Stimulated activated naive CD8-positive, alpha-beta T cell treated with anti-CD3 and anti-CD28 coated beads, Interleukin-15, Interleukin-2, amounts not matched to agents 100 U/mL and 50 U/mL, for 24 hours (primary cell): ENCODE measurements around the gene EXOSC3.
A peak's percentile ranks its signal among the peaks of the same experiment; 100 is the strongest.
"Not testable (repeated sequence)": the region's sequence is repeated elsewhere in the genome, so short reads cannot be mapped to it uniquely, and the experiment has no call there.

Experiments
- ATAC-seq: fragments of 150-1000 bp; cut with Tn5 transposase; one replicate; pipeline ENCODE4 v1.10.0; 2021
- DNase-seq: peaks from one replicate; pipeline ENCODE4 v3.0.0; 2021

Gene EXOSC3

DNA sequence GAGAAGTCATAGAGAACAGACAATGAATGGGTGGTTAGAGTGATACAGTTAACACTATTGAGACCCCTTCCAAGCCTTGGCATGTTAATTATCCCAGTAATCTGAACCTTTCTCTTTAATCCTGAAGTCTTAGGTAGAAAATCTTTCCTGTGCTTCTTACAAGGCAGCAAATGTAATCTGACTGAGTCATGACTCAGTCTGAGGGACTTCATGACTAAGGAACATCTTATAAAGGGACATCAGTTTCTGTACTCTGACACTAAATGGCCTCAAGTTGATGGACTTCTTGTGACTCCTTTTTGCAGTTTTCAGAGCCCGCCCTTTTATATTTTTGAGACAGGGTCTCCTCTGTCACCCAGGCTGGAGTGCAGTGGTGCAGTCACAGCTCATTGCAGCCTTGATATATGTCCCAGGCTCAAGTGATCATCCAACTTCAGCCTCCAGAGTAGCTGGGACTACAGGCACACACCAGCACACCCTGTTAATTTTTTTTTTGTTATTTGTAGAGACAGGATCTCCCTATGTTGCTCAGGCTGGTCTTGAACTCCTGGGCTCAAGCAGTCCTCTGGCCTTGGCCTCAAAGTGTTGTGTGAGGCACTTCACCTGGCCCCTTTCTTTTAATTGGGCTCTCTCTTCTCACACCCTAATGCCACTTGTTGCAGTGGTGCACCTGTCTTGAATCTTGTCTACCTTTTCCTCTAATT, 9.5 kb downstream of the EXOSC3 start:
- no peak for DNase-seq
- ATAC-seq = no peak

GRCh38 chr9:37769995-37770394, 14.9 kb downstream of the EXOSC3 start:
- DNase-seq (no peak), ATAC-seq (no peak)

- no peak for DNase-seq
- ATAC-seq = no peak
Measured at GRCh38 chr9:37769306-37769705, 15.6 kb downstream of the EXOSC3 start.

DNA sequence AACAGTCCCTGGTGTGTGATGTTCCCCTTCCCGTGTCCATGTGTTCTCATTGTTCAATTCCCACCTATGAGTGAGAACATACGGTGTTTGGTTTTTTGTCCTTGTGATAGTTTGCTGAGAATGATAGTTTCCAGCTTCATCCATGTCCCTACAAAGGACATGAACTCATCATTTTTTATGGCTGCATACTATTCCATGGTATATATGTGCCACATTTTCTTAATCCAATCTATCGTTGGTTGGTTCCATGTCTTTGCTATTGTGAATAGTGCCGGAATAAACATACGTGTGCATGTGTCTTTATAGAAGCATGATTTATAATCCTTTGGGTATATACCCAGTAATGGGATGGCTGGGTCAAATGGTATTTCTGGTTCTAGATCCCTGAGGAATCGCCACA, 19.6 kb downstream of the EXOSC3 start:
- ATAC-seq, DNase-seq: not testable (repeated sequence)

GRCh38 chr9:37761511-37761910, 23.4 kb downstream of the EXOSC3 start:
- DNase-seq = no peak
- no peak for ATAC-seq

GRCh38 chr9:37760416-37761161, 24.3 kb downstream of the EXOSC3 start:
- ATAC-seq (no peak), DNase-seq (no peak)

- DNase-seq (no peak), ATAC-seq (no peak)
Measured at GRCh38 chr9:37758747-37759146, 26.1 kb downstream of the EXOSC3 start.

- DNase-seq = peak; percentile 76
- peak; percentile 88 for ATAC-seq
Measured at GRCh38 chr9:37753489-37754190, 31.2 kb downstream of the EXOSC3 start, which contains the start of gene TRMT10B. TRMT10B (plus strand) TSS chr9:37753805; CDS start chr9:37761932, 8,127 bp downstream.

DNA sequence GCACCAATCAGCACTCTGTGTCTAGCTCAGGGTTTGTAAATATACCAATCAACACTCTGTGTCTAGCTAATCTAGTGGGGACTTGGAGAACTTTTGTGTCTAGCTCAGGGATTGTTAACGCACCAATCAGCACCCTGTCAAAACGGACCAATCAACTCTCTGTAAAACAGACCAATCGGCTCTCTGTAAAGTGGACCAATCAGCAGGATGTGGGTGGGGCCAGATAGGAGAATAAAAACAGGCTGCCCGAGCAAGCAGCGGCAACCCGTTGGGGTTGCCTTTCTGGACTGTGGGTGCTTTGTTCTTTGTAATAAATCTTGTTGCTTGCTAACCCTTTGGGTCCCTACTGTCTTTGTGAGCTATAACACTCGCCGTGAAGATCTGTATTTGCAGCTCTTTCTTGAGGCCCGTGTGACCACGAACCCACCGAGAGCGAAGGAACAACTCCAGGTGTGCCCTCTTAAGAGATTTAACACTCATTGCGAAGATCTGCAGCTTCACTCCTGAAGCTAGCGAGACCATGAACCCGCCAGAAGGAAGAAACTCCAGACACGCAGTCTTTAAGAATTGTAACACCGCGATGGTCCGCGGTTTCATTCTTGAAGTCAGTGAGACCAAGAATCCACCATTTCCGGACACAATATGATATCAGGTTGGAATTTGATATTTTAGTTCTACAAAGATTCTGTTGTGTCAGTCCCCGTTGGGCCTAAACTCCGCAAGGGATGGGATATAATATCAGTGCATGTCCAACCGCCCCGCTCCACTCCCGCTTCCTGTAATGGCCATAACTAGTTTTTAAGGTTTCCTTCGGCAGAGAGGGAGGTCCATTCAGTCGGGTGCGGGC, 32.0 kb downstream of the EXOSC3 start:
- DNase-seq (peak; percentile 20), ATAC-seq (no peak)

- DNase-seq, ATAC-seq: not testable (repeated sequence)
Measured at GRCh38 chr9:37752112-37752511, 32.8 kb downstream of the EXOSC3 start.

- ATAC-seq, DNase-seq: not testable (repeated sequence)
Measured at GRCh38 chr9:37751704-37752103, 33.2 kb downstream of the EXOSC3 start.

DNA sequence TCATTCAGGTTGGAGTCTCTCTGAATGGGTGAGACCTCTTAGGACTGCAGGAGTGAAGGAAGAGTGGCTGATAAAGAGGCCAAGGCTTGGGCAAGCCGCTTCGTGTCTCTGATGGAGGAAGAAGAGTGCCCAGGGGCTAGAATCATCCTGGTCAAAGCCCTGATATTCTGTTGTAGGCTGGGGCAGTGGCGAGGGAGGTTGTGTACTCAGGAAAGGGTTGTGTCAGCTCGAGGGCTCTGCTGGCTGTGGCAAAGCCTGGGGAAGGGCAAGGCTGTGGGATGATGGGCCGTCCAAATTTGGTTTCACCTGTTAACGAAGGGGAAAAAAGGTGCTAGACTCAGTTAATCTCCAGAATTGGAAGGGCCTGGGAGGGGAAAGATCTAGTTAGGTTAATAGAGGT, 33.7 kb downstream of the EXOSC3 start:
- DNase-seq (no peak), ATAC-seq (no peak)

DNA sequence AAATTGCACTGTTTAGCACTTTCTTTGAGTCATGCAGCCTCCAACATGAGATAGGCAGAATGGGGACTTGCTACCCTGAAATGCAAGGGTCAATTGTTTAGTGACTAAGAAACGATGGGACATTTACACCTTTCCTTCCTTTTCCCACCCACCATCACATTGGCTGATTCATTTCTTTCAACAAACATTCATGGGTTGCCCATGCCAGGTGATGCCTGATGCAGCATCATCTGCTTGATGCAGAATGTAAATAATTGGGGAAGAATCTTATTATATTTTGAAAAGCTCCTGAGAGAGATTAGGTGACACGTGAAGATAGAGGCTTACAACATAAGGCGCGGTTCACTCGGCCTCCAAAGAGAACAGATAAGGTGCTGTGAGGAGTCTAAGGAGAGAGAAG, 35.7 kb downstream of the EXOSC3 start:
- DNase-seq = no peak
- no peak for ATAC-seq

GRCh38 chr9:37747271-37747753, 37.6 kb downstream of the EXOSC3 start:
- DNase-seq = peak; percentile 64
- ATAC-seq = peak; percentile 75

DNA sequence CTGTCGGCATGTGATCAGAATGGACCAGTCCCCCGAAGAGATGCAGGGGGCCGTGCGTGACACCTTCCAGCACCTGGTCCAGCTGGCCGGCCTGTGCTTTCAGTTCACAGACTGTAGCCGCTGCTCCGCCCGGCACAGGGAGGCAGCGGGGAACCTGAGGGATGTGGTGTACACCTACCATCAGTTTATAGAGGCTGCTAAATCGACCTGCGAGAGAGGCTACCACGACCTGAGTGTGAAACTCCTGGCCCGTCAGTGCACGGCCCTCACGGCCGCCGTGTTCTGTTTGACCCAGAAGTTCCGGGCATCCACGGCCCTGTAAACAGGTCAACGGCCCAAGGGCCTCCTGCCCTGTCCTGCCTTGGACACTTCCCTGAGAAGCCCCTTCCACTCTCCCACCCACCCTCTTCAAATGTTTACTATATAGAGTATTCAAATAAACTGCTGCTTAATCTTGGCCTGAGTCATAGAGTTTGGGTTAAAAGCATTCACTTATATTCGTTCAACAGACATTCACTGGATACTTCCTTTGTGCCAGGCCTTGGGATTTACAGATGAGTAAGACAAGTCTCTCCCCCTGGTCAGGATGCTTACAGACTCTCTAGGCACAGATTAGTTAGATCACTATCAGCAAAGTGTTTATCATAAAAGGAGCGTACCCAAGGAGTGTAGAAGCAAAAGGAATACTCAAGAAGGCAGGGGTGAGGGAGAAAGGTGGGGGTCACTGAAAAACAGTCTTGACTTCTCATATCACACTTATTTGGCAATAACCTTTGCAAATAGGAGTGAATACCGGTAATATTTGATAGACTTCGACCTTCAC, 38.2 kb downstream of the EXOSC3 start:
- DNase-seq (no peak), ATAC-seq (no peak)

GRCh38 chr9:37745970-37746369, 38.9 kb downstream of the EXOSC3 start:
- ATAC-seq = no peak
- no peak for DNase-seq

DNA sequence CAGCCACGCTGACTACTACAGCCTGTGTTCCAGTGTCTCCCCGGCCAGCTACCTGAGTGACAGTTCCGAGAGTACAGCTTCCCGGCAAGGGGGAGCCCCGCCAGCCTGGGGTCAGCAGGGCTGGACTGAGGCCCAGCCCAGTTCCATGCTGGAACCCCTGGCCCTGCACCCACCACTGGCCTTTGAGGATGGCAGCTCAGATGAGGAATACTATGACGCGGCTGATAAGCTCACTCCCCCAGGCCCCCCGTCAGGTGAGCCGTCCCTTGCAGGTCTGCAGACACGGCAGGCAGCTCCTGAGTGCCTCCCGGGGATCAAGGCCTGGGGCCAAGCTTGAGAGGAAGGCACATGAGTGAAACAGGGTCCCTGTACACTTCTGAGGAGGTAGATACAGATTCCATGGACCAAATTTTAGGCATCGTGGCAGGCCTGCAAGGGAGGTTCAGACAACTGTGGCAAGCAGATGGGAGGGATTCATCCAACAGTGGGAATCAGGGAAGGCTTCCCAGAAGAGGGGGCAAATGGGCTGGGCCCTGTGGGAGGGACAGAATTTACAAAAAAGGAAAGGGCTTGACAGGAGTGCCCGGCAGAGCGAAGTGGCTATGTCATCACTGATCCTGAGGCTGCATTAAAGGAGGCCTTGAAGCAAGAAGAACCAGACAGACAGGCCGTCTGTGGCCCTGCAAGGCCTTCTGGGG, 44.1 kb downstream of the EXOSC3 start:
- no peak for ATAC-seq

GRCh38 chr9:37740128-37740527, 44.7 kb downstream of the EXOSC3 start:
- ATAC-seq (no peak), DNase-seq (no peak)

More for the DNA sequence above, 44.1 kb downstream of the EXOSC3 start:
- DNase-seq = no peak

- ATAC-seq (no peak), DNase-seq (no peak)
Measured at GRCh38 chr9:37739222-37739621, 45.6 kb downstream of the EXOSC3 start.

- ATAC-seq = no peak
- no peak for DNase-seq
Measured at GRCh38 chr9:37732952-37733351, 51.9 kb downstream of the EXOSC3 start.
